GM23338 (cell line): ENCODE results near the gene B4GALT4.

Experiments
- CTCF ChIP-seq, 2 experiments: fragments of 200-600 bp in 1 of 2; sonication (generic) in 1 of 2; conservative IDR thresholded peaks; 2 replicates each; pipeline versions ENCODE4 v1.5.1 to v1.6.1; 2016 to 2017; ENCODE audit warnings: antibody characterized with exemption in 2 of 2, low read depth in 2 of 2, mild to moderate bottlenecking in 2 of 2, moderate library complexity in 1 of 2
- EZH2 ChIP-seq: fragments of 200-600 bp; sonication (generic); IDR thresholded peaks from one replicate; pipeline ENCODE4 v1.8.0; 2017; ENCODE audit warnings: antibody characterized with exemption, mild to moderate bottlenecking, low read depth; ENCODE audit not compliant: unreplicated experiment
- POLR2AphosphoS5 ChIP-seq: IDR thresholded peaks from 2 replicates; pipeline ENCODE4 v1.6.1; 2016; ENCODE audit warnings: antibody characterized with exemption, low read depth

- TF ChIP-seq EZH2: no peak
- TF ChIP-seq POLR2AphosphoS5: no peak
- TF ChIP-seq CTCF (conservative IDR thresholded peaks at IDR 0.05; ENCODE audit: low read depth in 2 of 2): no peak
Observed at GRCh38 chr3:119222391-119222790, 18.3 kb downstream of the B4GALT4 start.
